Measurements from ENCODE around the gene PDE1A.
"Not testable (repeated sequence)": the region's sequence is repeated elsewhere in the genome, so short reads cannot be mapped to it uniquely, and the experiment has no call there.

PDE1A gene

DNA sequence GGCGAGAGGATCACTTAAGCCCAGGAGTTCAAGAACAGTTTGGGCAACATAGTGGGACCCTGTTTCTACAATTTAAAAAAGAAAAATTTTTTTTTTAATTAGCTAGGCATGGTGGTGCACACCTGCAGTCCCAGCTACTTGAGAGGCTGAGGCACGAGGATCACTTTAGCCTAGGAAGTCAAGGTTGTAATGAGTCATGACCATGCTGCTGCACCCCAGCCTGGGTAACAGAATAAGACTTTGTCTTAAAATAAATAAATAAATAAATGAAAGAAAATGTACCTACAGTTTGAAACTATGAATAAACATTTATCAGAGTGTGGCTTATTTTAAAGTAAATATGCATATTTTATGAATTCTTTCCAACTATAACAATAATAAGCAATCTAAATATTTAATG is 16.7 kb downstream of the PDE1A start:
- DNase-seq (ENCODE audit: low read depth, low spot score) = no peak

DNA sequence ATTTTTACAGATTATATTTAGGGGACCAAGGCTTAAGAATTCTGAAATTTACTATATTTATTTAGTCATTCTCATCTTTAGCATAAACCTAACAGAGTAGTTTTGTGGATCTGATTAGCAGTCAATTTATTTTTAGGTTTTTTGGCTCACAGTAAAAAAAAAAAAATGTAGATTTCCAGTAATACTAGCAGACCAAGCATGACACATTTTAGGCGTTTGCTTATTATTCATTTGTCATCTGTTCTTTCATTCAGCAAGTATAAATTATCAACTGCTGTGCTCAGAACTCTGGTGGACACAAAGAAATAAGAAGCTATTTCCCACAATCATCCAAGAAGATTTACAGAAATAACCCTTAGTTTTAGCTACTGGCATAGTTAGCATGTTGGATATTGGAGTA is 20.6 kb downstream of the PDE1A start:
- no peak for DNase-seq (ENCODE audit: low read depth, low spot score)

DNA sequence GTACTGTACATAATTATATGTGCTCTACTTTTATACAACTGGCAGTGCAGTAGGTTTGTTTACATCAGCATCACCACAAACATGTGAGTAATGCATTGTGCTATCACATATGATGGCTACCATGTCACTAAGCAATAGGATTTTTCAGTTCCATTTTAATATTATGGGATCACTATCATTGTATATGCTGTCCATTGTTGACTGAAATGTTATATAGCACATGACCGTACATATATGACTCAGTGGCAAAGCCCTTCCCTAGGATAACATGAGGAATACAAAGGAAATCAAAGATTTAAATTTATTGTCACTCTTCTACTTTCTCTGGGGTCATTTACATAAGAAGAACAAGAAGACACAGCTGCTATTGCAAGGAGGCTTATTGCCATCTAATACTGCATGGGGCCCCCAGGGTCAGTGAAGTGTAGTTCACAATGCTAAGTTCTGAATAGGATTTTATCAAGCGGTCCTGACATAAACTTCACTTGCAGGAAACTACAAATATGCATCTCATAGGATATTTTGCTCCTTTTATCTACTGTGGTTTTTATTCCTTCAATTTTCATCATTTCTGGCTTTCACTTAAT is 21.8 kb downstream of the PDE1A start:
- no peak for DNase-seq (ENCODE audit: low read depth, low spot score)

DNA sequence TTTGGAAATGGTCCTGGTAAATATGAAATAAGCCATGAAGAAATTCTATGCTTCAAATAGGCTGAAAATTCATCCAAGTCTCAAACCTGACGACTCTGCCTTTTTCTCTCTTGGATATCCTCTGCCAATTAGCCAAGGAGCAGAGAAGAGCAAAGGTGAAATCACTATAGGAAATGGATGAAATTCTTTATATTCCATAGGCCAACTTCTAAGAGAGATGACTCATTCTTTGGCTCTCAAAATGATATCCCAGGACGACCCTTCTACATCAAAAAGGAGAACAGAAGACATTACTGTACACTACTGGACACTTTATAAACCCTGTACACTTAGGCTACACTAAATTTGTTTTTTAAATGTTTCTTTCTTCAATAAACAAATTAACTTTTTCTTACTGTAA is 22.7 kb downstream of the PDE1A start:
- peak; percentile 8 for DNase-seq (ENCODE audit: low read depth, low spot score)

DNA sequence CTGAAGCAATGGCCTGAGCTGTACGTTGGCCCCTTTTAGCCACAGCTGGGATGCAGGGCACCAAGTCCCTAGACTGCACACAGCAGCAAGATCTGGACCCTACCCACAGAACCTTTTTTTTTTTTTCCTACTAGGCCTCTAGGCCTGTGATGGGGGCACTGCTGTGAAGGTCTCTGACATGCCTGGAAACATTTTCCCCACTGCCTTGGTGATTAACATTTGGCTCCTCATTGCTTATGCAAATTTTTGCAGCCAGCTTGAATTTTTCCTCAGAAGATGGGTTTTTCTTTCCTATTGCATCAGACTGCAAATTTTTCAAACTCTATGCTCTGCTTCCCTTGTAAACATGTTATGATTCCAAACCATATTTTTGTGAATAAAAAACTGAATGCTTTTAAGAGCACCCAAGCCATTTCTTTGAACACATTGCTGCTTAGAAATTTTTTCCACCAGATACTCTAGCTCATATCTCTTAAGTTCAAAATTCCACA is 33.5 kb downstream of the PDE1A start:
- DNase-seq (ENCODE audit: low read depth, low spot score) = no peak

DNA sequence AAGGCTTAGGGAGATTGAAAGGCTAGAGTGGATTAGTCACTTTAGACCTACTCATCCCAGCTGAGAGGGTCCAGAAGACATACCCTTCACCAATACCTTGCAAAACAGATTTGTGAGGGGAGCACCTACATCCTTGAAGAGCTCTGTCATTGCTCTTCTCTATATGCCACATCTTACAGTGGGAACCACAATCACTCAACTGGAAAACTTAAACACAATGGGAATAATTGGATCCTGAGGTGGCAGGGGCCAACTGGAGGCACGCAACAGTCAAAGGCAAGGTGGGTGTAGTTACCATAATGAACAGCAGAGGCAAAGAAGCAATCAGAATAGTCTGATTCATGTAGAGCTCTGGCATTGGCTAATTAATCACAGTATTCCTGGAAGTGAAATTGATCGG is 35.4 kb downstream of the PDE1A start:
- DNase-seq (ENCODE audit: low read depth, low spot score) = no peak

DNA sequence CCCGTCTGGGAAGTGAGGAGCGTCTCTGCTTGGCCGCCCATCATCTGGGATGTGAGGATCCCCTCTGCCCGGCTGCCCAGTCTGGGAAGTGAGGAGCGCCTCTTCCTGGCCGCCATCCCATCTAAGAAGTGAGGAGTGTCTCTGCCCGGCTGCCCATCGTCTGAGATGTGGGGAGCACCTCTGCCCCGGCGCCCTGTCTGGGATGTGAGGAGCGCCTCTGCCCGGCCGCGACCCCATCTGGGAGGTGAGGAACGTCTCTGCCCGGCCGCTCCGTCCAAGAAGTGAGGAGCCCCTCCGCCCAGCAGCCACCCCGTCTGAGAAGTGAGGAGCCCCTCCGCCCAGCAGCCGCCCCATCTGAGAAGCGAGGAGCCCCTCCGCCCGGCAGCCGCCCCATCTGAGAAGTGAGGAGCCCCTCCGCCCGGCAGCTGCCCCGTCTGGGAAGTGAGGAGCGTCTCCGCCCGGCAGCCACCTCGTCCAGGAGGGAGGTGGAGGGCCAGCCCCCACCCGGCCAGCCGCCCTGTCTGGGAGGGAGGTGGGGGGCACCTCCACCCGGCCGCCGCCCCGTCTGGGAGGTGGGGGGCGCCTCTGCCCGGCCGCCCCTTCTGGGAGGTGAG is 40.5 kb downstream of the PDE1A start:
- DNase-seq (ENCODE audit: low read depth, low spot score) = not testable (repeated sequence)

DNA sequence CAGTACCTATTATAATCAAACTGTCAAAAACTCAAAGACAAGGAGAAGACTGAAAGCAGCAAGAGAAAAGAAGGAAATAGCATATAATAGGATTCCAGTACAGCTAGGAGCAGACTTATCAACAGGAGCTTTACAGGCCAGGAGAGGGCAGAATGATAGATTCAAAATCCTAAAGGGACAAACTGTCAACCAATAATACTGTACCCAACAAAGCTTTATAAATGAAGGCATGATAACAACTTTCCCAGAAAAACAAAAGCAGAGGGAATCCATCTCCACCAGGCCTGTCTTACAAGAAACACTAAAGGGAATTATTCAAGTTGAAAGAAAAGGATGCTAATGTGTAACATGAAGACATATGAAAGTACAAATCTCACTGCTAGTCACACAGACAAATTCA is 42.0 kb downstream of the PDE1A start:
- DNase-seq (ENCODE audit: low read depth, low spot score) = no peak

DNA sequence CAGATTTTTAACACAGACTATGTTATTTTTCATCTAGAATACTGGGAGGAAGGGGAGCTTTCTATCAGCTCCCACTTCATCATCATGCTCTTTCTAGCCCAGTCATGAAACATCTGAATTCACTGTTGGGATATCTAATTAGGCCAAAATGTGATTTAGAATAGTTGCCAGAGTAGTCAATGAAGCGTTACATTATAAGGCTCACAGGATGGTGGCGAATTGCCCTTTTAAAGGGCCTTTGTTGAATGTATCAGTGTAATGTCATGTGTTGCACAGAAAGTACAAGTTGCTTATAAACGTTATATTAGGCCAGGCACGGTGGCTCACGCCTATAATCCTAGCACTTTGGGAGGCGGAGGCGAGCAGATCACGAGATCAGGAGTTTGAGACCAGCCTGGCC is 45.6 kb downstream of the PDE1A start:
- DNase-seq (ENCODE audit: low read depth, low spot score) = peak; percentile 17

DNA sequence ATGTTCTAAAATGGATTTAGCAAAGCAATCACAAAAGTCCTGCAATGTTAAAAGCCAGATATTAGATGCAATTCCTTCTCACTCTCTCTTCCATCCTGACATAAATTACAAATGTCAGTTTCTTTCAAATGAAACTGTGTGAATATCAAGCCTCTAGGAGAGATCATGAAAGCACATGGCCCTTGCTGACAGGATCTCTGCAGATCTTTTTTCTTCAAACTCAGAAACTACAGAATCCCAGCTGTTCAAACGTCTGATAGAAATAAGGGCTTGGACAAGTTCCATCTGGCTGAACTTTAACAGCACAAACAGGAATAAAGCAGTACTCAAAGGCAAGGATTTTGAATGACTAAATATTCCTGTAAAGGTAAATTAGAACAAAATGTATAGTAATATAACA is 47.6 kb downstream of the PDE1A start:
- DNase-seq (ENCODE audit: low read depth, low spot score) = peak; percentile 64

DNA sequence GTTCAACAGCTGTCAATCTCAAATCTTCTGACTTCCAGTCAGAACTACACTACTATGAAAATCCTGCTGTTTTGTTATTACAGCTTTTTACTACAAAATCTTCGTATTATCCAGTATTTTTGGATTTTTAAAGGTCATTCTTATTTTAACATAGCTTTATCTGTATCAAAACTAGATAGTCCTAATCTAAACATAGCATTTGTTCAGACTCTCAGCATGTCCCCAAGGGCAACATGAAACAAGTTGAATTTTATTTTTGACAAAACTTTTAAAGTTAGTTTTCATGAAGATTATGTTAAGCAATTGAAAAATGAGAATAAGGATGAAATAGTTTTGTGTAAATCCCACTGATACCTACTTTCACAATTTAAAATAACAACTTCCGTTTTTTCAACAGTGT is 48.1 kb downstream of the PDE1A start:
- no peak for DNase-seq (ENCODE audit: low read depth, low spot score)

DNA sequence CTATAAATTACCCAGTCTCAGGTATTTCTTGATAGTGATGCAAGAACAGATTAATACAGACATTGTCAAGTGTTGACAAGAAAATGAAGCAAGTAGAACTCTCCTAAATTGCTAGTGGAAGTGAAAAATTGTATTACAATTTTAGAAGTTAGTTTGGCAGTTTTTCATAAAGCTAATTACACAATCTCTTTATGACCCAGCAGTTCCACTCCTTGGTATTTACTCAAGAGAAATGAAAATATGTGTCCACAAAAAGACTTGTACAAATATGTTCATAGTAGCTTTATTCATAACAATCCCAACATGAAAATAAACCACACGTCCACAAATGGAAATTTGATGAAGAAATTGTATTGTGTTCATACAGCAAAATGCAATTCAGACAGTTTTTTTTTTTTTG is 49.4 kb downstream of the PDE1A start:
- no peak for DNase-seq (ENCODE audit: low read depth, low spot score)

DNA sequence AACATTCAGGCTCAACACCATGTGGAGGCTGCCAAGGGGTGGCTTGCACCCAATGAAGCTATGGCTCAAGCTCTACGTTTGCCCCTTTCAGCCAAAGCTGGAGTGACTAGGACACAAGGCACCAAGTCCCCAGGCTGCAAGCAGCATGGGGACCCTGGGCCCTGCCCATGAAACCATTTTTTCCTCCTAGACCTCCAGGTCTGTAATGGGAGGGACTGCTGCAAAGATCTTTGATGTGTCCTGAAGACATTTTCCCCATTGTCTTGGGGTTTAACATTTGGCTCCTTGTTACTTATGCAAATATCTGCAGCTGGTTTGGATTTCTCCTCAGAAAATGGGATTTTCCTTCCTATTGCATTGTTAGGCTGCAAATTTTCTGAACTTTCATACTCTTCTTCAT is 51.0 kb downstream of the PDE1A start:
- no peak for DNase-seq (ENCODE audit: low read depth, low spot score)

DNA sequence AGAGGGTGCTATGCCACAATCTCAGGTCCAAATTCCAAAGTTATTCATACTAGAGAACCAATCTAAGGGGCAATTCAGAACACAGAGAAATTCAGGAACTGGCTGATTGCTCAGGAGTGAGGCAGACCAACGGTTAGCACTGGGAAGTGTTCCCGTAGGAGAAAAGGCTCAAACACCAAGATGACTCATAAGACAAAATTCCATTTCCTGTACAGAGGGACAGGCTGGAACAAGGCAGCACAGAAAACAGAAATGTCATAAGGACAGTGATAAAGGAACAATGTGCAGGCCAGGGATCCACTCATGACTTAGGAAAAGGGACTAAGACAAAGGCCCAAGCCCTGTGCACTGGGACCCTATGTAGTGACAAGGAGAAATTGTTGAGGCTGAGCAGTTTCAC is 54.2 kb downstream of the PDE1A start:
- DNase-seq (ENCODE audit: low read depth, low spot score) = peak; percentile 89

DNA sequence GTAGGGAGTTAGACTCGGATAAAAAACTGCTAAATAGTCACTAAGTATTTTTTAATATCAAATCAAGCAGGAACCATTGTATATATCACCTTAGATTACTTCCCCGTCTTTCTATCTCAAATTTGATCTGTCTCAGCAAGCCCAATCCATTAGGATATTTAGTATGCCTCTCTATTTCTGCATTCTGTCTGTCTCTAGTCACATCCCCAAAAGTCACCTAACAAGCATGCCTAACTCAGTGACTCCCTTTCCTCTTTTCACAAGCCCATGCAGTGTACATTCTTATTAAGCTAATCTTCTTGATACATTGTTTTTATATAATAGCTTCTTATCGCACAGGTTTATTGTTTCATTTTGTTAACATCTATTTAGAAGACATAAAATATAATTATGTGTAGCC is 57.8 kb downstream of the PDE1A start:
- DNase-seq (ENCODE audit: low read depth, low spot score) = no peak

DNA sequence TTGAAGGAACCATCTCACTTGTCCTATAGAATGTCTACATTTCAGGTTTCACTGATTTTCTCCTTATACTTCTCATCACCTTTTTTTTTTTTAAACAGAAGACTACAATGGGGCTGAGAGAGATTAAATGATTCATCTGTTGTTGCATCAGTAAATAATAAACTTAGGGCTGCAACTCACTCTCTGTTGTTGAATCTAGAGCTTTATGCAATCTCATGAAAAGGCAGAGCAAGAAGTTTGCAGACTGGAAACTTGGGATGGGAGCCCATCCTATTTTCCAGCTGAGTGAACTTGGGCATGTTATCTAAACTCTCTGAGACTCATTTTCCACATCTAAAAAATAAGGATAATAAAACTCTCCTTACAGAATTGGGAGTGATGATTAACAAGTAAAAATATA is 58.4 kb downstream of the PDE1A start:
- peak; percentile 47 for DNase-seq (ENCODE audit: low read depth, low spot score)

DNA sequence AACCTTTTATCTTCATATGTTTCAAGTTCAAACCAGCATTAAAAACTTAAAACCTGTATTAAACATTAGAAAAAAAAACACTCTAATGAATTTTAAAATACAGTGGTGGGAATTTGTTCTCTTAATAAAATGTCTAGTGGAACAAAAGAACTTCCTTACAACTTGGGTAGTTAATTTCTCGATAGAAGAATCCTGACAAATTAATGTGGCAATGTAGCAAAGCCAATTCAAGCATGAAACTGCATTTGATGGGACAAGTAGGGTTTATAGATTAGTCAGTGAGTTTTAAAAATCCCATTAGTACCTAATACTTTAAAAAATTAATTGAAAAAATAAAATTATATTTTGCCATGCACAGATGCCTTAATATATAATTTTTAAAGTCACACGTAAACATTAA is 59.4 kb downstream of the PDE1A start:
- DNase-seq (ENCODE audit: low read depth, low spot score) = no peak

DNA sequence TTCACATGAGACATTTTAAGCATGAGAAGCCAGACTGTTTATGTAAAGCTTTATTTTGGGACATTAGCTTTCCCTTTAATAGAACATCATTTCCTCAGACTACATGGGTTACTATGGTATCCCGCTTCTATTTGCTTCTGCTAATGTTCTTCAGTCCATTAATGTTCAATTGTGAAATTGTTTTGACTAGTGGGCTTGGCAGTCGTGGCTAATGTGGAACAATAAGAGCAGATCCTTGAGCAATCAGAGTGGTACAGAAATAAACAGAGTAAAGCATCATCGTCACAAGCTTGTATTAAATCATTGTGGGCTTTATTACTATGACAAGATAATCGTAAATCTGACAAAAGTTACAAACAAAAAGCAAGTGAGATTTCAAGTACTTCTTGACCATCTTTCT is 60.2 kb downstream of the PDE1A start:
- no peak for DNase-seq (ENCODE audit: low read depth, low spot score)

DNA sequence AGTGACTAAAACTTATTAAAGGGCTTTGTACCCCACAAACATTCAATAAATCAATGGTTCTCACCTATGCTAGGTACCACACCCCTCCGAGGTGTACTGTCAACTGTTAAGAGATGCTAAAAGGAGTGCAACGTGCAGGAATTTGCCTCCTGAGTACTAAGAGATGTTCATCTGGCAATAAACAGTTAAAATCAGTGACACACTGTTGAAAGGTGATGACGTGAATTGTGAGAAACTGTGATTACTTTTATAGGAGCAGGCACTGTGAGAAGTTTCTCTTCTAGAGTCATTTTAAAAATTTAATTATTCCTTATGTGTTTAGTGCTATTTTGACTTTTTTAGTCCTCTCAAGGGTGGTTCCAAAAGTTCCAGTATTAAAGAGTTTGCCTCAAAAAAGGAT is 61.0 kb downstream of the PDE1A start:
- no peak for DNase-seq (ENCODE audit: low read depth, low spot score)

DNA sequence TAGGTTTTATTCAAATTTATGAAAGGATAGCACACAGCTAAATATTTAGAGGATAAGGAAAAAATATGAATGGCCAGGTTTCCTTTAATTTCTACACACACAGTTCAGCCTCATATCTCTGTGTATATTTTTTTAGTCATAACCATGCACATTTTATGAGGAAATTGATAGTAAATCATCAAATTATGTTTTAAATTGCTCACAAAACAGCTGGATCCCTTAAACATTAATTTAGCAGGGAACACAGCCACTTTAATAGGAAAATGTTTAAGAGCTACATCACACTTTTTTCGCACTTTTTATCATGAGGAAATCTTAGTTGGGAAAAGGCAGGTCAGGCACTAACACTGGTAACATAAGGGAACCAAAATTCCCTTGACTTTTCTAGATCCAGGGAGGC is 65.4 kb downstream of the PDE1A start:
- no peak for DNase-seq (ENCODE audit: low read depth, low spot score)

DNA sequence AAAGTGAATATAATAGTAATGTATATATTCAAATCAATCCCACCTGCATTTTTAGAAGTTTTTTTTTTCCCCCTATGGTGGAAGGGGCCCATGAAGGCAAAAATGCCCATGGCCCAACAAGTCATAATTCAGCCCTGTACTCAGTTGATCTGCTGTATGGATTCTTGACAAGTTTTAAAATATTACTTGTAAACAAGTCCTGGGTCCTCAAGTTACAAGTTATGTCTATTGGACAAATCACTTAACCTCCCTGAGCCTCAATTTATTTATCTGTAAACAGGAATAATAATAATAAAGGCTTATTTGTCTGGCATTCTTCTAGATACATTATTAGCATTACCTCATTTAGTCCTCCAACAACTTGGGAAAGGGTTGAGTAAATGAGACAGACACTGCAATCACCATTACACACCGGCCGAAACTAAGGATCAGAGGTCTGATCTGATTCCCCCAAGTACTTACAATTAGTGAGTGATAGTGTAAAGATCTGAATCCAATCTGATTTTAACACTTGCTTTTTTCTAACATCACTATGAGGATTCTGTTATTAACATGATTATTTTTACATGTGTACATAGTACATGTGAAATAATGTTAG is 66.1 kb downstream of the PDE1A start:
- no peak for DNase-seq (ENCODE audit: low read depth, low spot score)

DNA sequence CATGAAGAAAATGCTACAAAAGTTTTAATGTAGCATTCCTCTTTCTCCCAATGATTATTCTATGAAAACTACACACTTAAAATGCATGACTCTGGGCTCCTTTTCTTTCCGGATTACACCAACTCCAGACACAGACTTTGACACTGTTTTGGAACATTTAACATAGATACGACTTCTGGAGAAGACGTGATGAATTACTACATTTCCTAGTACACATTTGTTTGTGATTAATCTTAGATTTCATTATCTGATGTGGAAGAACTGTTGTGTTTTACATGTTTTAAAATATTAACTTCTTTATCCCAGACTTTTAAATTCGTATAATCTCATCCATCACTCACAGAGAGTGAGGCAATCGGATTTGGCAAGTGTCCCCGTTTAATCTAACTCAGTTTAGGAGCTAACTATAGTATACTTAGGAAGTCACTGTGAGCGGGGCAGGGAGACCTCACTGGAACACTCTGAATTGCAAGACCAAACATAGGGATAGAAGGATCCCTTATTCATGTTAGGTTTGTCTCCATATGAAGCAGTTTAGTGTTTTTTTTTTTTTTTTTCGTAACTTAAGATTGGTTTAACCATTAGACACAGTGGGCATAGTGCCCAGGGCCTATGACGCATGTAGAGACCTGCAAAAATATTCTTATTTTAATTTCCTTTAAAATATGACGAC is 66.7 kb downstream of the PDE1A start:
- no peak for DNase-seq (ENCODE audit: low read depth, low spot score)

Data from astrocyte of the hippocampus (primary cell).